Measurements from ENCODE around the gene NEK6. TPM values are rescaled to one million over a fixed set of nuclear protein-coding genes. Genes with fewer than 3 reads are reported as not detected.
A peak's percentile ranks its signal among the peaks of the same experiment; 100 is the strongest.

NEK6 gene
- total RNA-seq, 1 donor from 2014 or later: 47.7 TPM

DNA sequence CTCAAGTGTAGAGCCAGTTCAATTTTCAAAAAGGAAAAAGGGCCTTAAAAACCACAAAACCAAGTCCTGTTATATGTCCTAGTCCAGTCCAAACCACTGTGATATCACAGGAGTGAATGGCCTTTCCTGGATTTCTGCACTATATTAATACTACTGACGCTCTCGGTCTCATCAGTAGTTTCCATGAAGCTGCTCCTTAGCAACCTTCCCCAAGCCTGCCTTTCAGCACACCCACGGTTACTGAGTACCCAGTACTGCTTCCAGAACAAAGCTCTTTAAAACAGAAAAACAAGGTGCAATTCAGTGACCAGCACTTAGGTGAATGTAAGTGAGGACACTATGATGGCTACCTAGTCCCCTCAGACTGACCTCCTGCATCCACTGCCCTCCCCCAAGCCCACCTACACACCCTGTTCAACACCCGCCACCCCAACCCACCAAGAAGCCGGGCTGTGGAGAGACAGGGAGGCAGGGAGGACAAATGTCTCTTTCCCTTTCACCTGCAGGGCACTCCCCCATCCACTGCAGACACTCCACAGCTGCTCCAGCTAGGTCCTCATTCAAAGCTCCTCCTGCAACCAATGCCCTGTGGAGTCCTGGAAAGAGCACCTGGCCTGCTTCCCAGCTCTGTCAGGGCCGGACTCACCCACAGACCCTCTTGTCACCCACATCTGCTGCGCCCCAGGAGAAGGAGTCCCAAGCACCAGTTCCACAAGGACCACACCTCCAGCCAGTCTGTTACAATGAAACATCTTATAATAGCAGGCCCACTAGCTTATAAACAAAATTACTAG lies 131.6 kb downstream of the NEK6 start:
- Mint-ChIP-seq H3K27me3 (ENCODE audit: low read depth) (no peaks in the 10 kb centered on the region), H3K36me3 (ENCODE audit: low read depth) (peaks cover 30% of the 10 kb centered on the region), H3K4me1 (ENCODE audit: low read depth) (peaks cover 22% of the 10 kb centered on the region), H3K27ac (no peak overlapping the region), H3K9me3 (no peaks in the 10 kb centered on the region), H3K4me3 (ENCODE audit: low read depth) (no peak overlapping the region)
- intact Hi-C loops (cut with micrococcal nuclease): no loop called here
- no peak for DNase-seq (ENCODE audit: low spot score)

DNA sequence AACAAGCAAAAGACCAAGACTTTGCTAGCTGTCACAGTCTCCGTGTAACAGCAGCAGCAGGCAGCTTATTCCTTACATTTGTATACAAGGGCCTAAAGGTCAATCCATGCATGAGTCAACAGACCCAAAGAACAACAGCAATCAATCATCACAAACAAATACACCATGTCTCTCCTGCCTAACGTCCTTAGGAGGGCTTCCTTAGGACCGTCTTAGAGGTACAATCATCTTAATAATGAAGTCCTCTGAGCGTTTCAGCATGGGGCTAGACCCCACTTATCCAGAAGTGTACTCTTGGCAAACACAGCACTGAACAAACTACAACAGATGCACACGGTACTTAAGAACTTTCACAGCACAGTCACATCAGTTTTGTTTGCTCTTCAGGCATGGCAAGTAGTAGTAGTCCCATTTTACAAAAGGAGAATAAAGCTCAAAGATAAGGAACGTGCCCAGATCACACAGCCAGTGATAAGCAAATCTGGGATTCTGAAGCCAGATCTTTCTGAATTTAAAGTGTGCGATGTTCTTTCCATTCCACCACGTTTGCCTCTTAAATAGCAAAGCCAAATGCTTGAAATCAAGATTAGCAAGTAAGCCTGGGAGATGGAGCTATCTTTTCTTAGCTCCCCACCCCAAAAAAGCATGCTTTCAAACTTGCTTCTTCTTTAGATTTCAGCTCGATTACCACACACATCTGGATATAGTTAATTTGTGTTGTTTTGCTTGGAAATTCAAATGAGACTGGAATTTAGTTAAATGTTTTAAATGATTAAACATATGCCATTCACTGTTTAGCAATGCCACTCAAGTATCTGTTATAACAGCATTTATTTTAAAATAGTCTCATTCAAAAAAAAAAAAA lies 133.3 kb downstream of the NEK6 start:
- H3K4me1 Mint-ChIP-seq (ENCODE audit: low read depth): peaks cover 33% of the 10 kb centered on the region
- no peak overlapping the region for H3K27ac Mint-ChIP-seq
- no peaks in the 10 kb centered on the region for H3K9me3 Mint-ChIP-seq
- DNase-seq (ENCODE audit: low spot score): no peak
- H3K36me3 Mint-ChIP-seq (ENCODE audit: low read depth): peaks cover 31% of the 10 kb centered on the region
- no peaks in the 10 kb centered on the region for H3K27me3 Mint-ChIP-seq (ENCODE audit: low read depth)
- intact Hi-C loops (cut with micrococcal nuclease): loop anchor here (10.0 kb wide), 1 partner anchor 176 kb away; no protein-coding TSS in a partner anchor
- no peak overlapping the region for H3K4me3 Mint-ChIP-seq (ENCODE audit: low read depth)

- Mint-ChIP-seq H3K27me3 (ENCODE audit: low read depth) (no peaks in the 10 kb centered on the region), H3K9me3 (no peaks in the 10 kb centered on the region), H3K36me3 (ENCODE audit: low read depth) (peaks cover 31% of the 10 kb centered on the region), H3K4me1 (ENCODE audit: low read depth) (peaks cover 33% of the 10 kb centered on the region), H3K4me3 (ENCODE audit: low read depth) (no peak overlapping the region), H3K27ac (no peak overlapping the region)
- no peak for DNase-seq (ENCODE audit: low spot score)
- intact Hi-C loops (cut with micrococcal nuclease): loop anchor here (10.0 kb wide), 1 partner anchor 178 kb away; no protein-coding TSS in a partner anchor
Measured at GRCh38 chr9:124392254-124392870, 134.6 kb downstream of the NEK6 start.

DNA sequence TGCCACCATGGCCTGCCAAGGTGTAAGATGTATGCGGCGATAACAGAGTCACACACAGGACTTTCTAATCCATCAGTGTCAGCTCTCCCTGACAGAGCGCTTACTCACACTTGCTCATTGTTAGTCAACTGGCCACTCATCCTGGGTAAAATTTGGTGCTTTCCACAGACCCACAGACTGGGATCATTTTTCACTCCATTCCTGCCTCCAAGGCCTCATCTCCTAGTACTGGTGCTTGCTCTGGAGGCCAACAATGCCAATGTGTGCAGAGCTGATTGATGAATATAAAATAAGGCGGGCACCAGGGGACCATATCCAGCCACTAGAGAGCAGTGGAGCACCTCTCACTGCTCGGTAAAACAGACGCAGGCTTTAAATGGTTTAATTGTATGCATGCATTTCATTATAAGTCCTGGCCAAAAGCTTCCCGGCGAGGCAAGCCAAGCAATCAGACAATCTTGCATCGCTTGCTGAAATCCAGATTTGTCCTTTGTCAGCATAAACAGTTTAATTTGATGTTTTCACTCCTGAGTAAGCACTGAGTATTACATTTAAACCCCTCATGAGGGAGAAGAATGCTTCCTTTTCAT lies 135.2 kb downstream of the NEK6 start:
- Mint-ChIP-seq H3K27ac (no peak overlapping the region), H3K4me1 (ENCODE audit: low read depth) (peaks cover 31% of the 10 kb centered on the region), H3K36me3 (ENCODE audit: low read depth) (peaks cover 32% of the 10 kb centered on the region), H3K27me3 (ENCODE audit: low read depth) (no peaks in the 10 kb centered on the region), H3K9me3 (no peaks in the 10 kb centered on the region), H3K4me3 (ENCODE audit: low read depth) (no peak overlapping the region)
- DNase-seq (ENCODE audit: low spot score): no peak
- intact Hi-C loops (cut with micrococcal nuclease): loop anchor here (10.0 kb wide), 1 partner anchor 178 kb away; no protein-coding TSS in a partner anchor

DNA sequence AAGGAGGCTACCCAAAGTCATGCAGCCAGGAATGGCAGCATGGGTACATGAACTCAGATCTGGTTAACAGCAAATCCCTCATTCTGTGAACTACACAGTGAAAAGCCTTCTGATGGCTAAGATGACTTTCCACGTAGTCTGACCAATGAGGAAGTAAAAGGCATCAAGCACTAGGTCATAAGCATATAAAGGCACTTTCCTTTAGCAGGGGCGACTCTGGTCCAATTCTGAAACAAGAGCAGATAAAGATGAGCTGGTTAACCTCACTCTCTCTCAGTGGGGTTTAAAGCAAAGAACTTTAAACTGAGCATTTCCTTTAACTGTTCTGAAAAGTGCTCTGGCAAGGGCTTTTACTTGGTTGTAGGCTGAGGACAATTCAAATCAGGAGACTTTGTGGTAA lies 136.4 kb downstream of the NEK6 start:
- intact Hi-C loops (cut with micrococcal nuclease): loop anchor here (1.0 to 10.0 kb wide), 3 partner anchors 21 to 267 kb away; partner anchors contain the start of gene PSMB7
- no peak for DNase-seq (ENCODE audit: low spot score)
- Mint-ChIP-seq H3K4me3 (ENCODE audit: low read depth) (no peak overlapping the region), H3K27ac (peak overlapping the region; percentile 39), H3K36me3 (ENCODE audit: low read depth) (peaks cover 35% of the 10 kb centered on the region), H3K4me1 (ENCODE audit: low read depth) (peaks cover 27% of the 10 kb centered on the region), H3K9me3 (no peaks in the 10 kb centered on the region), H3K27me3 (ENCODE audit: low read depth) (no peaks in the 10 kb centered on the region)

DNA sequence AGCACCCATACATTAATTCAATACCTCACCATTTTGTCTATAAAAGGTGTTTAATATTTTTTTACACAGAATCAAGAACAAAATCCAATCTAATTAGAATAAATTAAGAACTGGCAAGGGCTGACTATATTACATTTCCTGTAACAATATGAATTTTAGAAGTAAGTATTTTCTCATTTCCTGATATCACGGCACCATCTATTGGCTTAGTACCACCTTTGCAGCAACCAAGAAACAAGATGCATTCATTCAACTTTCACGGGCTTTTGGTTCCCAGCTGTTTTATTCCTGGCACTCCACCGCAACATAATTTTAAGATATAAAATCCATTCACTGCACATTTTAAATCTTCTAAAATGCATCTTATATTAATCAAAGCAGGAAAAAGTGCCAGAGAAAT lies 136.8 kb downstream of the NEK6 start:
- intact Hi-C loops (cut with micrococcal nuclease): loop anchor here (1.0 to 10.0 kb wide), 3 partner anchors 20 to 267 kb away; partner anchors contain the start of gene PSMB7
- no peaks in the 10 kb centered on the region for H3K27me3 Mint-ChIP-seq (ENCODE audit: low read depth)
- H3K36me3 Mint-ChIP-seq (ENCODE audit: low read depth): peaks cover 35% of the 10 kb centered on the region
- H3K4me1 Mint-ChIP-seq (ENCODE audit: low read depth): peaks cover 27% of the 10 kb centered on the region
- no peak overlapping the region for H3K4me3 Mint-ChIP-seq (ENCODE audit: low read depth)
- H3K27ac Mint-ChIP-seq: peak overlapping the region; percentile 39
- no peaks in the 10 kb centered on the region for H3K9me3 Mint-ChIP-seq
- DNase-seq (ENCODE audit: low spot score): no peak

DNA sequence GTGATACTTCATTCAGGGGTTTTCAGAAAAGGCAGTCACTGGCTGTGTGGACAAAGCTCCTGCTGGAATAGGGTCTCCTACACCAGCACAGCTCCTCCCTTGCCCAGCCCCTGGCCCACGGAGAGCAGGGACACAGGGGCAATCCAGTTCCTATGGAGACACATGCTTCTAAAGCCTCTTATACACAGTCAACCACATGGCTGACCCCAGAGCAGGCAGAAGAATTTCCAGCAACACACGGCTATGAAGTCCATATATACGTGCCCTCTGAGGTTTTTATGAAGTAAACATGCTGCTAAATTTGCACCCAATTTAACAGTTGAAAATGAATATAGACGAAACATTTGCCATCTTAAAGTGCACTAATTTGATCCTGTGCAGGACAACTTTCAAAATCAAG lies 138.1 kb downstream of the NEK6 start:
- Mint-ChIP-seq H3K4me1 (ENCODE audit: low read depth) (peaks cover 30% of the 10 kb centered on the region), H3K27ac (no peak overlapping the region), H3K36me3 (ENCODE audit: low read depth) (peaks cover 42% of the 10 kb centered on the region), H3K9me3 (no peaks in the 10 kb centered on the region), H3K4me3 (ENCODE audit: low read depth) (no peak overlapping the region), H3K27me3 (ENCODE audit: low read depth) (no peaks in the 10 kb centered on the region)
- DNase-seq (ENCODE audit: low spot score): no peak
- intact Hi-C loops (cut with micrococcal nuclease): loop anchor here (2.0 to 10.0 kb wide), 2 partner anchors 19 to 181 kb away; partner anchors contain the start of gene PSMB7

GRCh38 chr9:124398191-124398935 lies 140.6 kb downstream of the NEK6 start:
- no peaks in the 10 kb centered on the region for H3K27me3 Mint-ChIP-seq (ENCODE audit: low read depth)
- intact Hi-C loops (cut with micrococcal nuclease): loop anchor here (10.0 kb wide), 1 partner anchor 184 kb away; no protein-coding TSS in a partner anchor
- no peak for DNase-seq (ENCODE audit: low spot score)
- H3K4me3 Mint-ChIP-seq (ENCODE audit: low read depth): no peak overlapping the region
- H3K9me3 Mint-ChIP-seq: no peaks in the 10 kb centered on the region
- H3K36me3 Mint-ChIP-seq (ENCODE audit: low read depth): peaks cover 50% of the 10 kb centered on the region
- H3K27ac Mint-ChIP-seq: no peak overlapping the region
- H3K4me1 Mint-ChIP-seq (ENCODE audit: low read depth): peaks cover 26% of the 10 kb centered on the region

GRCh38 chr9:124399323-124399967 lies 141.7 kb downstream of the NEK6 start:
- H3K27me3 Mint-ChIP-seq (ENCODE audit: low read depth): no peaks in the 10 kb centered on the region
- no peak for DNase-seq (ENCODE audit: low spot score)
- intact Hi-C loops (cut with micrococcal nuclease): loop anchor here (10.0 kb wide), 1 partner anchor 185 kb away; no protein-coding TSS in a partner anchor
- H3K9me3 Mint-ChIP-seq: no peaks in the 10 kb centered on the region
- H3K27ac Mint-ChIP-seq: no peak overlapping the region
- peaks cover 54% of the 10 kb centered on the region for H3K36me3 Mint-ChIP-seq (ENCODE audit: low read depth)
- H3K4me1 Mint-ChIP-seq (ENCODE audit: low read depth): peaks cover 17% of the 10 kb centered on the region
- H3K4me3 Mint-ChIP-seq (ENCODE audit: low read depth): no peak overlapping the region

GRCh38 chr9:124399968-124400940 lies 142.5 kb downstream of the NEK6 start:
- Mint-ChIP-seq H3K27me3 (ENCODE audit: low read depth) (no peaks in the 10 kb centered on the region), H3K9me3 (no peaks in the 10 kb centered on the region), H3K36me3 (ENCODE audit: low read depth) (peaks cover 53% of the 10 kb centered on the region), H3K27ac (no peak overlapping the region), H3K4me1 (ENCODE audit: low read depth) (peaks cover 9% of the 10 kb centered on the region), H3K4me3 (ENCODE audit: low read depth) (no peak overlapping the region)
- intact Hi-C loops (cut with micrococcal nuclease): loop anchor here (10.0 kb wide), 1 partner anchor 185 kb away; no protein-coding TSS in a partner anchor
- no peak for DNase-seq (ENCODE audit: low spot score)

Data from activated T-helper 2 cell treated with anti-CD3 and anti-CD28 coated beads, Interferon-gamma antibody, Interleukin-2, Interleukin-4, amounts not matched to agents 10 μg/mL and 5 μg/mL and 100 μg/mL, durations not matched to agents 14 hours and 24 hours and 36 hours (primary cell).